Colon (tissue), 2 donors: Measurements from ENCODE around the gene TOX2.

Experiments
- FAIRE-seq: peaks from 2 replicates; lab custom pipeline; 2012; peaks lifted over from hg19 to GRCh38; lab: Jason Lieb, UNC
- donor health status: control.
- donor health status: control.

Gene TOX2

DNA sequence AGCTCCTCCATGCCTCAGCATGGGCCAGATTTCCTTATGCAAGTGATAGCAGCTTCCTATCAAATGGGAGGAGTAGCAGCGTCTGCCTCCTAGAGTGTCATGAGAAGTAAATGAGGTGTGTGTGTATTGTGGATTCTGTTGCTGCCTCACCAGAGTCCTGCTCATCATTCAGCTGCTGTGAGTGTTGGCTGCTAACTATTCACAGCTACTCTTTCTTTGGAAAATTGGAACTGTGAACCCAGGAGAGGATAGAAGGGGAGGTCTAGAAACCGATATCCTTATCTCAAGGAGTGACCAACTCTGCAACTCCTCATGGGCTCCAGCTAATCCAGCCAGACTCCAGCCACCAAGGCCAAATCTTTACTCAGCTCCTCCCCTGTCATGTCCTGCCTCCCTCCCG, 63.3 kb downstream of the TOX2 start:
- no peak for FAIRE-seq

DNA sequence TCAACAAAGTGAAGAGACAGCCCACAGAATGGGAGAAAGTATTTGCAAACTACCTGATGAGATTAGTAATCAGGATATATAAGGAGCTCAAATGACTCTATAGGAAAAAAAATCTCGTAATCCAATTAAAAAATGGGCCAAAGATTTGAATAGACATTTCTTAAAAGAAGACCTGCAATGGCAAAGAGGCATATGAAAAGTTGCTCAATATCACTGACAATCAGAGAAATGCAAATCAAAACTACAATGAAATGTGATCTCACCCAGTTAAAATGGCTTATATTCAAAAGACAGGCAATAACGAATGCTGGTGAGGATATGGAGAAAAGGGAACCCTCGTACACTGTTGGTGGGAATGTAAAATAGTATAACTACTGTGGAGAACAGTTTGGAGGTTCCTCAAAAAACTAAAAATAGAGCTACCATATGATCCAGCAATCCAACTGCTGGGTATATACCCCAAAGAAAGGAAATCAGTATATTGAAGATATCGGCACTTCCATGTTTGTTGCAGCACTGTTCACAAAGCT, 65.0 kb downstream of the TOX2 start:
- no peak for FAIRE-seq

DNA sequence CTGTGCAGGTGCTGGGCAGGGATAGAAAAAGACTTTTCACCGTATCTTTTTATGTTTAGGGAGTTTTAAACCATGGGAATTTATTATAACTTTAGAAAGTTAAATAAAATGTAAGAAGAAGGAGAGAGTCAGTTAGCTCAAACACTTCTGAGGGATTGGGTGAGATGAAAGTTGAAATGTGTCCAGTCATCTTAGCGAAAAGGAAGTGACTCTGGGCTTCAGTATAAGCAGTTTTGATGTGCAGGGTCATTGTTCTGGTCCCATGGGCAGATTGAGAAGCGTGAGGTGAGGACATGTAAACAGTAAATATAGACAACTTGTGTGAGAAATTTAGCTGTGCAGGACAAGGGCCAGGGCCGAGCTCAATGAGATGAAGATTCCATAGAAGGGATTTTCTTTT, 66.9 kb downstream of the TOX2 start:
- no peak for FAIRE-seq

DNA sequence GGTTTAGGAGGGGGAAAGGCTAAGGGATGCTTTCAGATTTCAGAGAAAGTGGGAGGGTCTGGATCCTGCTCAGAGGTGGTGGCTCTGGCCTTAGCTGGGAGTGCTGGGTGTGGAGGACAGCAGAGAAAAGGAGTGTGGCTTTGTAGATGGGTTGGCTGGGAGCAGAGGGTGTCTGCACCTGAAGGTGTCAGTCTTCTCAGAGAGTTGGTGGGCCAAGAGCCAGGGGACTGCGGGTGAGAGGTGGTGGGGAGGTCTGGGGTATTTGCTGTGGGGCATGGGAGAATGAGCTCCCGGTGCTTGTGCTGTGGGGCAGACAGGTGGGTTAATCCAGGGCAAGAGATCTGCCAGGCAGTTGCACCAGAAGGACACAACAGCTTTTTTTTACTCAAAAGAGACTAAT, 67.4 kb downstream of the TOX2 start:
- FAIRE-seq = no peak

DNA sequence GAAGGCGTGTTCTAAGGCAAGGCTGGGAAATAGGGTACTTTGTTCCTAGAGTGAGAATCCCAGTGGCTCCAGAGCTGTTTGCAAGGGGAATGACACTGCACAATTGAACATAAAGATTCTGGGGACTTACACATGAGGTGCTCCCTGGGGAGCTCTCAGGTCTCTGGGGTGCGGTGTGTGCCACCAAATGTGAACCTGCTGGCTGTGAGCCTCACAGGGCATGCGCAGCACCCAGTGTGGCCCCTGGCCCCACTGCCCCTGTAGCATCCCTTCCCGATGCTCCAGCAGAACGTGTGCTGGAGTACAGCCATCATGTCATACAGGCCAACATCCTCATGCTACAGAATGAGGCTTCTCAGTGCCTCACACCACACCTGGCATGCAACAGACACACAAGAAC, 68.2 kb downstream of the TOX2 start:
- no peak for FAIRE-seq

DNA sequence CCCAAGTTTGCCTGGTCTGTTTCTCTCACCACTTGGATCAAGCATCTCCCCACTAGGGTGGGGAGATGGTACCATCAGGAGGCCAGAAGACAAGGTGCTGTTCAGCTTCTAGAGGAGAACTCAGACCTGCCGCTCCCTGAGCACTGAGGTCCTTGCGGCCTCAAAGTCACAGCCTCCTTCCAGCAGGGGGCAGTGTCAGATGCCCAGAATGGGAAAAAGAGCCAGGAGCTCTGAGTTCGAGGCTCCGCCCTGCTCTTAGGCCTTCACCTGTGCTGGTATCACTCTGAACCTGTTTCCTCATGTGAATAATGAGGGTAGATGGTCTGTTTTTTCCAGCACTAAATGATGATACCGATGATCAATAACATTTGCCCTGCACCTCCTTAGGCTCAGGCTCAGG, 68.7 kb downstream of the TOX2 start:
- no peak for FAIRE-seq

DNA sequence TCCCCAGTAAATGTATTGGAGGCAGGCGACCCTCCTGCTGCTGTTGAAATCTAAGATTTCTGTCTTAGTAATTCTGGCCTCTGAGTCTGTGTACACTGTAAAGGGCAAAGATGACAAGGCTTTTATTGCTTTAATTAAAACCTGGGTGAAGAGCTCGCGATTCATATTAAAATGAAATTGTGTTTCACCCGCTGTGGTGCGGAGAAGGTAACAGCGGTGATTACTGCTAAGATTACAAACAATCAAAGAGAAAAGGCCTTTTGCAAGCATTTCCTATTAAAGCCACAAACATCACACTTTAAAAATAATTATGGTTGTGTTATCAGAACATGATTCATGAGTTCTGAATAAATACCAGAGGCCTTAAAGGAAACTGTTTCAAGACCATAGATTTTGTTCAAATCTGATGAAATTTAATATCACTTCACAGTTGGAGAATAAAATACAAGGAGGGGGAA, 69.3 kb downstream of the TOX2 start:
- FAIRE-seq = no peak

DNA sequence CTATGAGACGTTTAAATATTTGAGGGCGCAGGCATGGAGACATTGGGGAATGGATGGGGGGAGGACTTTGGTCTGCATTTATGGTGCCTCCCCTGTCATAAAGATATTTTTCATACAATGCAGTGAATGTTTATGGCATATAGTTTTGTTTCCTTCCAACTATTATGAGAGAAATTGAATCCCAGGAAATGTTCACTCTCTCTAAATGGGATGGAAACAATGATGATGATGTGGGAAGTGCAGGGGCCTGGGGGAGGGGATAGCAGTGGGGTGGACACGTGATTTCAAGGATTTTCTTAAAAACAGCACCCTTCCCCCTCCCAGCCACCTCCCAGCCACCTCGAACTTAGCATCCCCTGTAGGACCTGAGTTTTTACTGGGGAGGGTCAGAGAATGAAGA, 69.9 kb downstream of the TOX2 start:
- no peak for FAIRE-seq

DNA sequence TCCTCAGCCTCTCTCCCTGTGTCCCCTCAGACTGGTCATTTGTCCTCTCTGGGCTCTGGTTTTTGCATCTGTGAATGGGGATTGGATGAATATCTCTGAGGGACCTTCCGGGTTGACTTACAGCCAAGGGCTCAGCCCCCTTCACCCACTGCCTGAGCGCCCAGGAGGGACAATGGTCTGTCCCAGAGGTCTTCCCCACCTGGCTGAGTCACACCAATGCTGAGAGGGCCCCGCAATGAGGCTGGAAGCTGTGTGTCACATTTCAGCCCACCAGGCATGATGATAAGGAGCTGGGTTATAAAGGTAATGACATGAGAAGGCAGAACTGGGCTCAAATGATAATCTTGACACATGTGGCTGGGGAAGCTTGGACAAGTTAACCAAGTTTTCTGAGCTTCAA, 70.5 kb downstream of the TOX2 start:
- no peak for FAIRE-seq

DNA sequence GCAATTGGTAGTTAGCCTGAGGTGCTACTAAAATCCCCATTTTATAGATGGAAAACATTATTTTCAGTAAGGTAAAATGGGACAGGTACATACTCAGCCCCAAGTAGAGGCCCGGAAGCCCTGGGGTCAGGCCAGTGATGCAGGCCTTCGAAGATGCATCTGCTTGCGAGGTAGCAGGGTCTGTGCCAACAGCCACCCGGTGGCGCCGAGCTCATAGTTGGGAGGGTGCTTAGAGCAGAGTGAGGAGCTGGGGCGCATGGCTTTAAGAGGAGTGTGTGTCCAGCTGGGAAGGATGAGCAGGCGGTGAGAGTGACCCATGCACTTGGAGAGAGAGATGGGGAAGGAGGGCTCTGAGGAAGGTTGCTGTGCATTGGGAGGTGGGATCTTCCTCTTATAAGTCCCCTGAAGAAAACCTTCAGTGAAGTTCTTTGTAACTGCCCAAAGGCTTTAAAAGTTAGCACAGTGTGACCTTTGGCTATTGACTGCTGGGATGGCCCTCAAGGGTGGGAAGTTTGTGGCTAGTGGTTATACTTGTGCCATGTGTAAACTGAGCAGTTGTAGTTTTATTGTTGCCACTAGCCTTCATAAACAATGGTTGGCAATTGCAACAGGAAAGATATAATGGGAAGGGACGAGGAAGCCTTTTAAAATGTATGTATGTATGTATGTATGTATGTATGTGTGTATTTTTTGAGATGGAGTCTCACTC, 71.1 kb downstream of the TOX2 start:
- no peak for FAIRE-seq

DNA sequence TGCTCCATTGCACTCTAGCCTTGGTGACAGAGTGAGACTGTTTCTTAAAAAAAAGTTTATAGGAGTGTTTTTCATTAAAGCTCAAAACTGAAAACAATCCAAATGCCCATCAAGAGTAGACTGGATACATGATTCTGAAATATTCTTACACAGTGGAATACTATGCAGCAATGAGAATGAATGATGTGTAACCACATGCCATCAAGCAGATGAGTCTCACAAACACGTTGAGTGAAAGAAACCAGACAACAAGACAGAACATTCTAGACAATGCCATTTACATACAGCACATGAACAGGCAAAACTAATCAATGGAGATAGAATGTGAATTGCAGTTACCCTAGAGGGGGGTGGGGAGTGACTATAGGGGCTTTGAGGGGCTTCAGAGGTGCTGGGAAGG, 72.4 kb downstream of the TOX2 start:
- FAIRE-seq = no peak

DNA sequence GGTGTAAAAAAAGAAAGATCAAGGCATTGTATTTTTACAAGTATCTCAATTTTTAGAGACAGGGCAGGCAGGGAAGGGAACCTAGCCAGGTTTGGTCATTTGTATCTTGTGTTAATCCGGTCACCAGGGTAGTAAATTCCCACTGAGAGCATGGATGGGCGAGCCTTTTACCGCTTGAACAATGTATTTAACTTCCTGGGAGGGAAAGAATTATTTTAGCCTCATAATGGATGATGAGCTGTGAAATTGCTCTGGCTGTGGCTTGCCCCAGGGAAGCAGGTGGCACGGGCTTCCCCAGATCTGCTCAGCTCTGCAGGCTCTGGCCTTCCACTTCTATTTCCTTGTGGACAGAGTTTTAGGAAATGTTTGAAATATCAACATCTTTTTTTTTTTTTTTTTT, 72.9 kb downstream of the TOX2 start:
- no peak for FAIRE-seq

DNA sequence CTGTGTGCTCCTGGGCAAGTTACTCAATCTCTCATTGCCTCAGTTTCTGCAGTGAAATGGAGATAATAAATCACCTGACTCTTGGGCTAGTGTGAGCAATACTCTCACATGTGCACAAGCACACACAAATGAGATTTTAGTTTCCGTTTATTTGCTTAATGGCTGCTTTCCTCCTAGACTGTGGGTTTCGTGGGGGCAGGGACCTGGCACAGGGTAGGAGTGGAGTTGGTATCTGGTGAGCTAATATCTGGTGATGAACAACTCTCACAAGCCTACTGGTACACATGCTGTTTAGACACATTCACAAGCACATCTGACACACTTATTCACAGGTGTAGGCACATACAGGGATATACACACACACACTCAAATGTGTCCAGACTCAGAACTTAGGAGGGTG, 73.8 kb downstream of the TOX2 start:
- FAIRE-seq = no peak

DNA sequence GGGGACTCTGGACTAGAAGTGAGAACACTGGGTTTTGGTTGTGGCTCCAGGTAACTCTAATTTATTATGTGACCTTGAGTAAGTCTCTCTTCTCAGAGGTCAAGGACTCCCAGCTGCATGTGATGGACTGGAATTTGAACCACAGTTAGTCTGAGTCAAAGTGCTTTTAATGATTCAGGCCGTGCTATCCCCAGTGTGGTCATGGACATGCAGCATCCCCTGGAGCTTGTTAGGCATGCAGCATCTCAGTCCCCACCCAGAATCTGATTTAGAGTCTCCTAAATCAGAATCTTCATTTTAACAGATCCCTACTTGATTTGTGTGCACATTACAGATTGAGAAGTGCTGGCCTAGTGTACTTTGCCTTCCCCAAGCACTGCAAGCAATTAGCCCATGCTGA, 74.2 kb downstream of the TOX2 start:
- no peak for FAIRE-seq

DNA sequence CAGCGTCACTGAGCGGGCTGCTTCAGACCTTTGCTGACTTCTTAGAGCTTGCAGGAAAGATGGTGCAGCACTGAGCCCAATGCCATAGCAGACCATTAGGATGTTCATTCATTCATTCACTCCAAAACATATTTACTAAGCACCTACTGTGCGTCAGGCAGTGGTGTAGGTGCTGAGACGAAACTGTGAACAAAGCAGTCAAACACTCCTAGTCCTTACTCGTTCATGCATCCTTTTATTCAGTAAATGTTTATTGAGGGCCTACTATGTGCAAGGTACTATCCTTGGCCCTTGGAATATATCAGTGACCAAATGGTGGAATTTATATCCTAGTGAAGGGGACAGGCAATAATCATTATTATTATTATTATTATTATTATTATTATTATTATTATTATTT, 76.6 kb downstream of the TOX2 start:
- no peak for FAIRE-seq

DNA sequence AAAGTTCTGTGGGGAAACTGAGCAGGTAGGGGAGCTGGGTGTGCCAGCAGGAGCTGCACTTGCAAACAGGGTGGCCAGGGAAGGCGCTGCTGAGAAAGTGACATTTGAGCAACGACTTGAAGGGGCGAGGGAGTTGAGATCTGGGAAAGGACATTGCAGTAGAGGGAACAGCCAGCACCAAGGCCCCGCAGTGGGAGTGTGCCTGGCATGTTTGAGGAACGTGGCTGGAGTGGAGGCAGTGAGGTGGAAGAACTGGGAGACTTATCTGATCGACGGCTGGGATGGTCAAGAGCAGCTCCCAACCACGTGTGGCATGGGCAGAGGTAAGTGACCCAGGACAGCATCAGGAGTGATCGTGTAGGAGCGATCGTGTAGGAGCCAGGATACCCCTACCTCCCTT, 77.3 kb downstream of the TOX2 start:
- no peak for FAIRE-seq

DNA sequence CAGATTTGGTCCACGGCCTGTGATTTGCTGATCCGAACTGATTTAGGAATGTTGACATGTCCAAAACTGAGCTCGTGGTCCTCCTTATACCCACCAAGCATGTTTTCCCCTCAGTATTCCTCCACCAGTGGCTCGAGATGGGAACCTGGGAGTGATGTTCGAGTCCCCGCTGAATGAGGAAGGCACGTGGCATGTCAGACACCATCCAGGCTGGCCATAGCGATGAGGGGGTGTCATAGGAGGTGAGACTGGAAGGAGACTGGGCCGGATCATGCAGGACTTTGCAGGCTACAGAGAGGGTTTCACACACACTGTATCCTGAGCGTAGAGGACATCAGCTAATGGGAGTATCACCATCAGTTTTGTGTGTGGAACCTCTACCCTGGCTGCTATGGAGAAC, 78.2 kb downstream of the TOX2 start:
- no peak for FAIRE-seq

DNA sequence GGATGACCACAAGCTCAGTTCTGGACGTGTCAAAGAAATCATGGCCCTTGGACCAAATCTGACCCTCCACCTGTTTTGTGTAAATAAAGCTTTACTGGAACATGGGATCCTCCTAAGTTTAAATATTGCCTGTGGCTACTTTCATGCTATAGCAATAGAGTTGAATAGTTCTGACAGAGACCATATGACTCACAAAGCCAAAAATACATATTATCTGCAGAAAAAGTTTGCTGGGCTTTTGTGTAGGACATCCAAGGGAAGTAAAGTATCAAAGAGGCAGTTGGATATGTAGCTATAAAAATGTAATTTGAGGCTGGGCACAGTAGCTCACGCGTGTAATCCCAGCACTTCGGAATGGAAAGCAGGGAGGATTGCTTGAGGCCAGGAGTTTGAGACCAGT, 78.9 kb downstream of the TOX2 start:
- no peak for FAIRE-seq

DNA sequence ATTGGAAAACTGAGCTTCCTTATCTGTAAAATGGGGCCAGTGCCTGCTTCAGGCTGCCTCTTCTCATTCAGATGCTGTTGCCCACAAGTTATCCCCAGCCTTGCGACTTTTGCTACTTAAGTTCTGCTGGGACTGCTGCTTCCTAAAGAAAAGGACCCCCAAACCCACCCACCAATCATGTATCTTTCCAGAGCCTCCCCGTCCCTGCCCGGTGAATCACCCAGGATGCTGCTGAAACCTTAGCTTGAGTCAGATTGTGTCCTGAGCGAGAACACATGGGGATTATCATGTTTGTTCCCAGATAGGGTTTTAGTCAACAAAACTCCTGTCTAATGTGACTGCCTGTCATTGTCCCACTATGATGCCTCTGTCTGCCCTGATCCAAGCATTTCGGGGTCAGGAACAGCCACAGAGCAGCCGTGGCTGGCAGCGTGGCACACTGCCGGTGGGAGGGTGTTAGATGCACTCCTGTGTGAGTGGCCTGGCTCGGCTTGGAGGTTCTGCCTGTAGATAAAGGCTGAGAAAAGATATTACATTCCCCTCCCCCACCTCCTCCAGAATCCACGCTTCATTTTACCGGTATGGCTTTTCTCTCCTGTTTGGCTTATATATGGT, 79.9 kb downstream of the TOX2 start:
- FAIRE-seq = no peak

DNA sequence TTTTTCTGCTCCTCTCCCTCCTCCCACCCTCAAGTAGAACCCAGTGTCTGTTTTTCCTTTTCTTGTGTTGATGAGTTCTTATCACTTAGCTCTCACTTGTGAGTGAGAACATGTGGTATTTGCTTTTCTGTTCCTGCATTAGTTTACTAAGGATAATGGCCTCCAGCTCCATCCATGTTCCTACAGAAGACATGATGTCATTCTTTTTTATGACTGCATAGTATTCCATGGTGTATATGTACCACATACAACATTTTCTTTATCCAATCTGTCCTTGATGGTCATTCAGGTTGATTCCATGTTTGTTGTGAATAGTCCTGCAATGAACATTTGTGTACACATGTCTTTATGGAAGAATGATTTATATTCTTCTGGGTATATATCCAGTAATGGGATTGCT, 81.0 kb downstream of the TOX2 start:
- no peak for FAIRE-seq

DNA sequence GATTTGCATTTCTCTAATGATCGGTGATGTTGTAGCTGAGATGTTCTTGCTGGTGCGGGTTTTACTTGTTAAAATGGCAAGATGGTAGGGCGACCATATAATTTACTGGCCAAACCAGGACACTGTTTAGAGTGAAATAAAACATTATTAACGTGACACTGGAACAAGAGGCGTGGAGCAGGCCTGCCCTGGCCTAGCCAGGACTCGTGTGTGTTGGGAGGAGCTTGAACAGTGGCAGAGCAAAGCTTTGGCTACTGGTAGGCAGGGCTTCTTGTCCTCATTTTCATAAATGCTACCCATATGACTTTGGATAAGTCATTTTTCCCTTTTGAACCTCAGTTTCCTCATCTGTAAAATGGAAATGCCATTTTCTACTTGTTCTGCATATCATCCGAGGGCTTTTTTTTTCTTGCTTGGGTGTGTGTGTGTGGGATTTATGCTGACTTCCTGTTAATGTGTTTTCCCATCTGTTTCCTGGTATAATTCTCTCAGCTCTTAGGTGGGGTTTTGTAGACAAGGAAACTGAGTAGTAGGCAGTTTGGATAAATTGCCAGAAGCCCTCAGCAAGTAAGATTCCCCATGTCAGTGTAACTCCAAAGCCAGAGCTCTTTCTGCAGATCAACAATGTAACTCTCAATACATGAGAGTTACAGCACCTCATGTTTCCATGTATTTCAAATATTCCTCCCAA, 81.7 kb downstream of the TOX2 start:
- FAIRE-seq = no peak

DNA sequence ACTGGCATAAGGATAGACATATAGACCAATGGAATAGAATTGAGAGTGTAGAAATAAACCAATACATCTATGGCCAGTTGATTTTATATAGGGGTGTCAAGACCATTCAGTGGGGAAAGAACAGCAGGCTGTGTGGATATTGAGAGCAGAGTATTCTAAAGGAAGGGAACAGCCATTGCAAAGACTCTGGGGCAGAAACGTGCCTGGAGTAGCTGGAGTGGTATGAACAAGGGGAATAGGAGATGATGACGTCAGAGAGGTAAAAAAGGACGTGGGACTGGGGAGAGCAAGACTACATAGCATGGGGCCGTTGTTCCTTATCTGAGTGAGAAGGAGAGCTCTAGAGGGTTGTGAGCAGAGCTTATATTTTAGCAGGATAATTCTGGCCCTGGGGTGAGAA, 85.2 kb downstream of the TOX2 start:
- no peak for FAIRE-seq
